ENCODE data around the gene SCML1. TPM values are rescaled to one million over a fixed set of nuclear protein-coding genes. Genes with fewer than 3 reads are reported as not detected.

SCML1 gene
- total RNA-seq, 6 donors from 2014 or later: 6.8 to 20.9 (median 12.8) TPM

- Histone ChIP-seq H3K36me3 (peaks cover 0 to 4% (median 0%) of the 10 kb centered on the region in 4 donors), H3K27ac (no peak overlapping the region), H3K4me1 (no peaks in the 10 kb centered on the region), H3K27me3 (no peaks in the 10 kb centered on the region), H3K4me3 (no peak overlapping the region), H3K9me3 (no peaks in the 10 kb centered on the region)
- DNase-seq (no peak), ATAC-seq (ENCODE audit: low FRiP score in 2 of 2) (no peak)
- TF ChIP-seq EP300 (IDR thresholded peaks at IDR 0.05) (no peak), POLR2AphosphoS5 (IDR thresholded peaks at IDR 0.05) (no peak), POLR2A (IDR thresholded peaks at IDR 0.05) (no peak)
- WGBS, 2 donors: 80 to 86% methylated on average over 4 of the region's 4 CpGs
These were observed 61.6 kb downstream of the SCML1 start for GRCh38 chrX:17798921-17799320.

- H3K9me3 ChIP-seq: no peaks in the 10 kb centered on the region
- peaks cover 0 to 4% (median 0%) of the 10 kb centered on the region in 4 donors for H3K36me3 ChIP-seq
- H3K27me3 ChIP-seq: no peaks in the 10 kb centered on the region
- no peaks in the 10 kb centered on the region for H3K4me1 ChIP-seq
- no peak for TF ChIP-seq POLR2A (IDR thresholded peaks at IDR 0.05)
- no peak for TF ChIP-seq CTCF (IDR thresholded peaks at IDR 0.05)
- TF ChIP-seq EP300 (IDR thresholded peaks at IDR 0.05): no peak
- TF ChIP-seq POLR2AphosphoS5 (IDR thresholded peaks at IDR 0.05): no peak
- WGBS, 2 donors: 89 to 100% methylated on average over 2 to 13 of the region's 13 CpGs
- H3K4me3 ChIP-seq: no peak overlapping the region
- DNase-seq: peak in 1 of 2 donors; percentile 33
- no peak for ATAC-seq (ENCODE audit: low FRiP score in 2 of 2)
- H3K27ac ChIP-seq: no peak overlapping the region
These were observed 64.1 kb downstream of the SCML1 start for GRCh38 chrX:17801431-17801830.

GRCh38 chrX:17802756-17803155, 65.5 kb downstream of the SCML1 start:
- Histone ChIP-seq H3K4me1 (no peaks in the 10 kb centered on the region), H3K27me3 (no peaks in the 10 kb centered on the region), H3K27ac (no peak overlapping the region), H3K36me3 (peaks cover 0 to 4% (median 0%) of the 10 kb centered on the region in 4 donors), H3K4me3 (no peak overlapping the region), H3K9me3 (no peaks in the 10 kb centered on the region)
- ATAC-seq (ENCODE audit: low FRiP score in 2 of 2): no peak
- TF ChIP-seq CTCF (IDR thresholded peaks at IDR 0.05) (no peak), POLR2A (IDR thresholded peaks at IDR 0.05) (no peak), EP300 (IDR thresholded peaks at IDR 0.05) (no peak), POLR2AphosphoS5 (IDR thresholded peaks at IDR 0.05) (no peak)
- DNase-seq: no peak
- WGBS, 2 donors: 86% methylated on average over 7 of the region's 7 CpGs; no CpG with 5 or more reads in 1 of the 2 donors

GRCh38 chrX:17803449-17803848, 66.2 kb downstream of the SCML1 start:
- Histone ChIP-seq H3K4me1 (no peaks in the 10 kb centered on the region), H3K4me3 (no peak overlapping the region), H3K9me3 (no peaks in the 10 kb centered on the region), H3K27me3 (no peaks in the 10 kb centered on the region), H3K36me3 (peaks cover 0 to 4% (median 0%) of the 10 kb centered on the region in 4 donors), H3K27ac (no peak overlapping the region)
- 73 to 79% methylated on average over 4 of the region's 4 CpGs for WGBS, 2 donors
- no peak for DNase-seq
- no peak for ATAC-seq (ENCODE audit: low FRiP score in 2 of 2)
- no peak for TF ChIP-seq EP300 (IDR thresholded peaks at IDR 0.05)
- no peak for TF ChIP-seq CTCF (IDR thresholded peaks at IDR 0.05)
- TF ChIP-seq POLR2A (IDR thresholded peaks at IDR 0.05): no peak
- no peak for TF ChIP-seq POLR2AphosphoS5 (IDR thresholded peaks at IDR 0.05)

Other genes with a start within 250 kb of the SCML1 start
- gene RAI2, start 123.8 kb downstream of the SCML1 start, total RNA-seq: 10 to 100 TPM; 13.6 to 28.1 (median 19.1) TPM

Measured in upper lobe of left lung (tissue), 6 donors.